Muscle layer of duodenum (tissue), 2 donors: ENCODE measurements around the gene TPRX2.
"Not testable (repeated sequence)": the region's sequence is repeated elsewhere in the genome, so short reads cannot be mapped to it uniquely, and the experiment has no call there.

Source experiments
- H3K27ac ChIP-seq: one replicate; pipeline ENCODE4 v1.7.0; 2013; ENCODE audit warnings: mild to moderate bottlenecking, low read length
- H3K27me3 ChIP-seq: one replicate; pipeline ENCODE4 v1.7.0; 2013; ENCODE audit warnings: low read depth, mild to moderate bottlenecking, control low read depth, low read length
- H3K36me3 ChIP-seq, 2 donors: one replicate each; pipeline ENCODE4 v1.7.0; 2013; ENCODE audit warnings: low read length in 2 of 2, control low read depth in 1 of 2, mild to moderate bottlenecking in 1 of 2; ENCODE audit not compliant: insufficient read depth in 2 of 2, control insufficient read depth in 1 of 2
- H3K4me1 ChIP-seq, 2 donors: one replicate each; pipeline ENCODE4 v1.7.0; 2013; ENCODE audit warnings: low read length in 2 of 2, mild to moderate bottlenecking in 2 of 2, control low read depth in 1 of 2, moderate library complexity in 1 of 2; ENCODE audit not compliant: insufficient read depth in 2 of 2, control insufficient read depth in 1 of 2
- H3K4me3 ChIP-seq, 2 donors: one replicate each; pipeline ENCODE4 v1.7.0; 2013; ENCODE audit warnings: low read length in 2 of 2, low read depth in 1 of 2, mild to moderate bottlenecking in 1 of 2
- H3K9me3 ChIP-seq, 2 donors: one replicate each; pipeline ENCODE4 v1.7.0; 2013; ENCODE audit warnings: low read length in 2 of 2, control low read depth in 1 of 2, mild to moderate bottlenecking in 1 of 2; ENCODE audit not compliant: control insufficient read depth in 1 of 2
- donor health status: healthy.

Gene TPRX2

GRCh38 chr19:47863514-47863936, 4.5 kb downstream of the TPRX2 start:
- no peak overlapping the region for H3K4me3 ChIP-seq
- no peaks in the 10 kb centered on the region for H3K27me3 ChIP-seq

GRCh38 chr19:47865166-47865565, 6.1 kb downstream of the TPRX2 start:
- H3K9me3 ChIP-seq: no peaks in the 10 kb centered on the region
- no peaks in the 10 kb centered on the region for H3K27me3 ChIP-seq
- H3K36me3 ChIP-seq: no peaks in the 10 kb centered on the region
- H3K4me3 ChIP-seq: no peak overlapping the region
- H3K27ac ChIP-seq: no peak overlapping the region
- no peaks in the 10 kb centered on the region for H3K4me1 ChIP-seq

More at GRCh38 chr19:47863514-47863936, 4.5 kb downstream of the TPRX2 start:
- no peaks in the 10 kb centered on the region for H3K36me3 ChIP-seq
- H3K4me1 ChIP-seq: no peaks in the 10 kb centered on the region
- H3K27ac ChIP-seq: no peak overlapping the region
- no peaks in the 10 kb centered on the region for H3K9me3 ChIP-seq

- Histone ChIP-seq H3K4me1 (no peaks in the 10 kb centered on the region), H3K27me3 (no peaks in the 10 kb centered on the region)
Observed at GRCh38 chr19:47878906-47879305, 19.9 kb downstream of the TPRX2 start.

GRCh38 chr19:47879385-47879784, 20.4 kb downstream of the TPRX2 start:
- H3K27me3 ChIP-seq, H3K36me3 ChIP-seq: not testable (repeated sequence)

More at GRCh38 chr19:47878906-47879305, 19.9 kb downstream of the TPRX2 start:
- no peaks in the 10 kb centered on the region for H3K9me3 ChIP-seq
- no peaks in the 10 kb centered on the region for H3K36me3 ChIP-seq
- no peak overlapping the region for H3K27ac ChIP-seq
- H3K4me3 ChIP-seq: no peak overlapping the region

GRCh38 chr19:47881757-47882156, 22.7 kb downstream of the TPRX2 start:
- Histone ChIP-seq H3K27ac (no peak overlapping the region), H3K27me3 (no peaks in the 10 kb centered on the region), H3K4me1 (no peaks in the 10 kb centered on the region), H3K9me3 (no peaks in the 10 kb centered on the region), H3K4me3 (no peak overlapping the region), H3K36me3 (no peaks in the 10 kb centered on the region)

More at GRCh38 chr19:47879385-47879784, 20.4 kb downstream of the TPRX2 start:
- H3K9me3 ChIP-seq, H3K4me1 ChIP-seq, H3K4me3 ChIP-seq, H3K27ac ChIP-seq: not testable (repeated sequence)

GRCh38 chr19:47882890-47883289, 23.9 kb downstream of the TPRX2 start:
- no peaks in the 10 kb centered on the region for H3K9me3 ChIP-seq
- H3K27ac ChIP-seq: no peak overlapping the region
- no peaks in the 10 kb centered on the region for H3K27me3 ChIP-seq
- H3K4me3 ChIP-seq: no peak overlapping the region
- no peaks in the 10 kb centered on the region for H3K4me1 ChIP-seq
- H3K36me3 ChIP-seq: no peaks in the 10 kb centered on the region

GRCh38 chr19:47885067-47885463, 26.0 kb downstream of the TPRX2 start:
- no peaks in the 10 kb centered on the region for H3K27me3 ChIP-seq
- no peaks in the 10 kb centered on the region for H3K4me1 ChIP-seq
- no peaks in the 10 kb centered on the region for H3K36me3 ChIP-seq
- H3K9me3 ChIP-seq: no peaks in the 10 kb centered on the region
- H3K27ac ChIP-seq: no peak overlapping the region
- no peak overlapping the region for H3K4me3 ChIP-seq

GRCh38 chr19:47886010-47886559, 27.1 kb downstream of the TPRX2 start, which contains the start of gene SULT2A1:
Gene SULT2A1, minus strand, starts transcription at chr19:47886315. Its CDS starts 58 bp downstream, at chr19:47886257.
- Histone ChIP-seq H3K36me3 (no peaks in the 10 kb centered on the region), H3K27ac (no peak within 1 kb of the TSS), H3K4me1 (no peaks in the 10 kb centered on the region), H3K27me3 (no peaks in the 10 kb centered on the region), H3K9me3 (no peaks in the 10 kb centered on the region), H3K4me3 (peak within 1 kb of the TSS in 1 of 2 donors; percentile 0)

- H3K27me3 ChIP-seq: no peaks in the 10 kb centered on the region
- H3K4me3 ChIP-seq: no peak overlapping the region
- H3K9me3 ChIP-seq: peaks cover 0 to 4% of the 10 kb centered on the region in 2 donors
- no peaks in the 10 kb centered on the region for H3K36me3 ChIP-seq
- H3K27ac ChIP-seq: no peak overlapping the region
- no peaks in the 10 kb centered on the region for H3K4me1 ChIP-seq
Observed at GRCh38 chr19:47890865-47891621, 32.0 kb downstream of the TPRX2 start.

- Histone ChIP-seq H3K36me3 (no peaks in the 10 kb centered on the region), H3K27me3 (no peaks in the 10 kb centered on the region), H3K27ac (no peak overlapping the region), H3K9me3 (peaks cover 0 to 5% of the 10 kb centered on the region in 2 donors), H3K4me1 (no peaks in the 10 kb centered on the region), H3K4me3 (no peak overlapping the region)
Observed at GRCh38 chr19:47891622-47891922, 32.5 kb downstream of the TPRX2 start.

- no peak overlapping the region for H3K27ac ChIP-seq
Observed at GRCh38 chr19:47891923-47892666, 33.1 kb downstream of the TPRX2 start.

More at GRCh38 chr19:47891923-47892666, 33.1 kb downstream of the TPRX2 start:
- Histone ChIP-seq H3K27me3 (no peaks in the 10 kb centered on the region), H3K9me3 (peaks cover 0 to 5% of the 10 kb centered on the region in 2 donors), H3K36me3 (no peaks in the 10 kb centered on the region), H3K4me1 (no peaks in the 10 kb centered on the region), H3K4me3 (no peak overlapping the region)
